HCT116 (cell line): ENCODE results near the gene SMTNL2. TPM values are rescaled to one million over a fixed set of nuclear protein-coding genes. Genes with fewer than 3 reads are reported as not detected.

Experiments used
- ATAC-seq: fragments of 200-7000 bp; cut with Tn5 transposase; 2 replicates; pipeline ENCODE4 v1.9.1; 2020; ENCODE audit warnings: mild to moderate bottlenecking, moderate library complexity
- BruUV-seq: library from RNA; stranded (reverse); fragments of 400-500 nt; replicated peaks from 2 replicates; lab custom pipeline; 2021; lab: Mats Ljungman, UMichigan
- CTCF ChIA-PET: fragments of 300-600 bp; sonication (Branson Sonifier 250); formaldehyde crosslinking; loops from one replicate; lab custom pipeline; 2021; ENCODE audit warnings: antibody characterized with exemption; lab: Charles Lee
- POLR2A ChIA-PET: fragments of 300-600, 350-600 bp; sonication (Branson Sonifier 250); formaldehyde crosslinking; loops from one replicate; lab custom pipeline; 2021; ENCODE audit warnings: antibody characterized with exemption; lab: Charles Lee
- RAD21 ChIA-PET, 2 experiments: fragments of 300-600 bp; sonication (Branson Sonifier 250); formaldehyde crosslinking; loops; one replicate each; lab custom pipeline; 2023; ENCODE audit warnings: low total read pairs in 2 of 2; ENCODE audit not compliant: uncharacterized antibody in 2 of 2, unreplicated experiment in 2 of 2, low non-redundant PET in 1 of 2; lab: Charles Lee
- DNase-seq: peaks from one replicate; pipeline ENCODE4 v3.0.0-alpha.2; 2010; ENCODE audit warnings: low read depth, low spot score
- H2AFZ ChIP-seq: fragments of 200-600 bp; shearing (Covaris generic), sonication (generic); 2 replicates; pipeline ENCODE4 v1.6.1; 2017; ENCODE audit warnings: low read depth, mixed run types, mixed read lengths, antibody characterized with exemption, low read length; ENCODE audit not compliant: poor library complexity, severe bottlenecking
- H3K27ac ChIP-seq: 2 replicates; pipeline ENCODE4 v1.5.1; 2012; ENCODE audit warnings: low read depth, low read length
- H3K27me3 ChIP-seq: fragments of 200-600 bp; sonication (generic); 2 replicates; pipeline ENCODE4 v1.6.1; 2016; ENCODE audit warnings: mixed run types, low read length, mixed read lengths; ENCODE audit not compliant: insufficient read depth
- H3K36me3 ChIP-seq, 2 experiments: fragments of 200-500 bp in 1 of 2; fragments of 200-600 bp in 1 of 2; sonication (Bioruptor generic) in 1 of 2; sonication (generic) in 1 of 2; 2 replicates each; pipeline versions ENCODE4 v1.5.1 to v1.6.1; 2014 to 2016; ENCODE audit warnings: low read length in 2 of 2, inconsistent platforms in 1 of 2, mixed read lengths in 1 of 2, mixed run types in 1 of 2; ENCODE audit not compliant: insufficient read depth in 2 of 2, control insufficient read depth in 1 of 2
- H3K4me1 ChIP-seq, 2 experiments: fragments of 200-600 bp in 1 of 2; sonication (generic) in 1 of 2; 2 replicates each; pipeline versions ENCODE4 v1.5.1 to v1.6.1; 2012 to 2017; ENCODE audit warnings: low read length in 2 of 2, inconsistent platforms in 1 of 2, mild to moderate bottlenecking in 1 of 2, mixed read lengths in 1 of 2, mixed run types in 1 of 2, moderate library complexity in 1 of 2; ENCODE audit not compliant: insufficient read depth in 2 of 2, control insufficient read depth in 1 of 2
- H3K4me2 ChIP-seq: fragments of 200-600 bp; sonication (generic); 2 replicates; pipeline ENCODE4 v1.6.1; 2017; ENCODE audit warnings: mixed run types, low read length, mixed read lengths
- H3K4me3 ChIP-seq, 2 experiments: fragments of 200-600 bp in 1 of 2; sonication (generic) in 1 of 2; replicated peaks in 1 of 2; 2 replicates each; pipeline ENCODE4 v1.5.1; 2011 to 2016; ENCODE audit warnings: low read length in 2 of 2, control low read depth in 1 of 2, low read depth in 1 of 2, mild to moderate bottlenecking in 1 of 2, mixed read lengths in 1 of 2, mixed run types in 1 of 2
- H3K79me2 ChIP-seq: fragments of 200-600 bp; sonication (generic); 2 replicates; pipeline ENCODE4 v1.6.1; 2017; ENCODE audit warnings: mild to moderate bottlenecking, mixed run types, low read length, moderate library complexity, mixed read lengths; ENCODE audit not compliant: insufficient read depth
- H3K9ac ChIP-seq: fragments of 200-600 bp; sonication (generic); 2 replicates; pipeline ENCODE4 v1.6.1; 2016; ENCODE audit warnings: low read length, mixed read lengths
- H3K9me2 ChIP-seq: fragments of 200-600 bp; sonication (generic), shearing (Covaris generic); 2 replicates; pipeline ENCODE4 v1.6.1; 2017; ENCODE audit warnings: mixed run types, mild to moderate bottlenecking, moderate library complexity; ENCODE audit not compliant: insufficient read depth
- H3K9me3 ChIP-seq, 2 experiments: fragments of 200-500 bp in 1 of 2; fragments of 200-600 bp in 1 of 2; sonication (Bioruptor generic) in 1 of 2; sonication (generic) in 1 of 2; 2 replicates each; pipeline ENCODE4 v1.6.1; 2014 to 2017; ENCODE audit warnings: low read length in 2 of 2, mixed read lengths in 2 of 2, inconsistent platforms in 1 of 2, low read depth in 1 of 2, mild to moderate bottlenecking in 1 of 2, mixed run types in 1 of 2, moderate library complexity in 1 of 2; ENCODE audit not compliant: control insufficient read depth in 1 of 2, insufficient read depth in 1 of 2
- H4K20me1 ChIP-seq: fragments of 200-600 bp; sonication (generic), shearing (Covaris generic); 2 replicates; pipeline ENCODE4 v1.6.1; 2017; ENCODE audit warnings: mixed run types, mild to moderate bottlenecking, moderate library complexity; ENCODE audit not compliant: insufficient read depth
- CBX3 ChIP-seq: IDR thresholded peaks from 2 replicates; pipeline ENCODE4 v1.6.1; 2012; ENCODE audit warnings: low read depth
- CEBPB ChIP-seq: IDR thresholded peaks from 2 replicates; pipeline ENCODE4 v1.6.1; 2012; ENCODE audit warnings: low read depth
- EGR1 ChIP-seq: IDR thresholded peaks from 2 replicates; pipeline ENCODE4 v1.6.1; 2012; ENCODE audit warnings: low read depth
- ELF1 ChIP-seq: IDR thresholded peaks from 2 replicates; pipeline ENCODE4 v1.6.1; 2012; ENCODE audit warnings: low read depth, borderline replicate concordance
- EZH2 ChIP-seq: fragments of 200-600 bp; sonication (generic); IDR thresholded peaks from 2 replicates; pipeline ENCODE4 v1.6.1; 2017; ENCODE audit warnings: antibody characterized with exemption, mixed run types
- POLR2A ChIP-seq: IDR thresholded peaks from 2 replicates; pipeline ENCODE4 v1.7.0; 2011; ENCODE audit warnings: borderline replicate concordance; ENCODE audit not compliant: insufficient read depth, insufficient read length; ENCODE audit errors: extremely low read depth
- POLR2AphosphoS5 ChIP-seq: IDR thresholded peaks from 2 replicates; pipeline ENCODE4 v1.6.1; 2011; ENCODE audit warnings: mild to moderate bottlenecking, low read depth, low read length, moderate library complexity
- RAD21 ChIP-seq: IDR thresholded peaks from 2 replicates; pipeline ENCODE4 v1.6.1; 2012; ENCODE audit warnings: low read depth, mild to moderate bottlenecking
- SIN3A ChIP-seq: IDR thresholded peaks from 2 replicates; pipeline ENCODE4 v1.6.1; 2012; ENCODE audit warnings: low read depth
- SP1 ChIP-seq: IDR thresholded peaks from 2 replicates; pipeline ENCODE4 v1.6.1; 2012; ENCODE audit warnings: low read depth
- SRF ChIP-seq: IDR thresholded peaks from 2 replicates; pipeline ENCODE4 v1.6.1; 2012; ENCODE audit warnings: low read depth
- TCF7L2 ChIP-seq: IDR thresholded peaks from 2 replicates; pipeline ENCODE4 v1.7.0; 2011; ENCODE audit warnings: borderline replicate concordance, inconsistent platforms; ENCODE audit not compliant: insufficient read depth, insufficient read length; ENCODE audit errors: extremely low read depth
- ZFX ChIP-seq: fragments of 450-650 bp; IDR thresholded peaks from 2 replicates; pipeline ENCODE4 v1.6.1; 2017
- ZNF274 ChIP-seq: fragments of 200-500 bp; sonication (Bioruptor generic); IDR thresholded peaks from 2 replicates; pipeline ENCODE4 v1.6.1; 2014; ENCODE audit warnings: mild to moderate bottlenecking, low read depth, low read length, inconsistent platforms
- intact Hi-C: fragments of 100-400 bp; cut with micrococcal nuclease; formaldehyde crosslinking; loops from 2 replicates; pipeline ENCODE4 v1.10.0; 2022
- total RNA-seq: library from RNA; stranded (reverse); gene quantifications from one replicate; pipeline ENCODE4 v1.2.1, GENCODE V29; 2021; ENCODE audit not compliant: unreplicated experiment
- TF ChIP-seq, protein P1 (sequence below): IDR thresholded peaks from 2 replicates; pipeline ENCODE4 v1.6.1; 2012
- TF ChIP-seq, protein P2 (sequence below), 3 experiments: fragments of 200-600 bp in 1 of 3; sonication (generic) in 1 of 3; IDR thresholded peaks in 2 of 3; conservative IDR thresholded peaks in 1 of 3; 2 replicates each; pipeline ENCODE4 v1.5.1; 2012 to 2017; ENCODE audit warnings: low read depth in 2 of 3, low read length in 2 of 3, antibody characterized with exemption in 1 of 3, borderline replicate concordance in 1 of 3, control low read depth in 1 of 3, mild to moderate bottlenecking in 1 of 3, mixed read lengths in 1 of 3, mixed run types in 1 of 3, moderate library complexity in 1 of 3; ENCODE audit not compliant: insufficient read depth in 1 of 3
- TF ChIP-seq, protein P3 (sequence below): IDR thresholded peaks from 2 replicates; pipeline ENCODE4 v1.6.1; 2012; ENCODE audit warnings: low read depth

SMTNL2 gene
- total RNA-seq, 1 experiment from 2014 or later: 2.3 TPM

DNA sequence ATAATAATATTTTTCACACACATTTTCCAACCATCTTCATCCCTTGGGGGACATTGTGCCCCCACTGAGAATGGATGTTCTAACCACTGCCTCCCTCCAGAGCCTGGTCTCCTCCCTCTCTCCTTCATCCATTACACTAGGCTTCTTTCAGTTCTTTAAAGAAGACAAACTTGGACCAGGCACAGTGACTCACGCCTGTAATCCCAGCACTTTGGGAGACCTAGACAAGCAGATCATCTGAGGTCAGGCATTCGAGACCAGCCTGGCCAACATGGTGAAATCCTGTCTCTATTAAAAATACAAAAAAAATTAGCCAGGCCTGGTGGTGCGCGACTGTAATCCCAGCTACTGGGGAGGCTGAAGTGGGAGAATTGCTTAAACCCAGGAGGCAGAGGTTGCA lies 50.6 kb downstream of the SMTNL2 start:
- no peak overlapping the region for H3K4me2 ChIP-seq
- ChIA-PET RAD21 (no interaction called here), CTCF (no interaction called here), POLR2A (no interaction called here)
- H3K79me2 ChIP-seq: no peaks in the 10 kb centered on the region
- TF ChIP-seq SRF (no peak), RAD21 (no peak), CEBPB (no peak), POLR2A (no peak), SP1 (no peak), ZNF274 (no peak), EGR1 (no peak), SIN3A (no peak), CBX3 (no peak), ZFX (no peak), POLR2AphosphoS5 (no peak), EZH2 (no peak), TCF7L2 (no peak), ELF1 (no peak)
- TF ChIP-seq, protein P1, sequence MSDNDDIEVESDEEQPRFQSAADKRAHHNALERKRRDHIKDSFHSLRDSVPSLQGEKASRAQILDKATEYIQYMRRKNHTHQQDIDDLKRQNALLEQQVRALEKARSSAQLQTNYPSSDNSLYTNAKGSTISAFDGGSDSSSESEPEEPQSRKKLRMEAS: no peak
- TF ChIP-seq, protein P2, sequence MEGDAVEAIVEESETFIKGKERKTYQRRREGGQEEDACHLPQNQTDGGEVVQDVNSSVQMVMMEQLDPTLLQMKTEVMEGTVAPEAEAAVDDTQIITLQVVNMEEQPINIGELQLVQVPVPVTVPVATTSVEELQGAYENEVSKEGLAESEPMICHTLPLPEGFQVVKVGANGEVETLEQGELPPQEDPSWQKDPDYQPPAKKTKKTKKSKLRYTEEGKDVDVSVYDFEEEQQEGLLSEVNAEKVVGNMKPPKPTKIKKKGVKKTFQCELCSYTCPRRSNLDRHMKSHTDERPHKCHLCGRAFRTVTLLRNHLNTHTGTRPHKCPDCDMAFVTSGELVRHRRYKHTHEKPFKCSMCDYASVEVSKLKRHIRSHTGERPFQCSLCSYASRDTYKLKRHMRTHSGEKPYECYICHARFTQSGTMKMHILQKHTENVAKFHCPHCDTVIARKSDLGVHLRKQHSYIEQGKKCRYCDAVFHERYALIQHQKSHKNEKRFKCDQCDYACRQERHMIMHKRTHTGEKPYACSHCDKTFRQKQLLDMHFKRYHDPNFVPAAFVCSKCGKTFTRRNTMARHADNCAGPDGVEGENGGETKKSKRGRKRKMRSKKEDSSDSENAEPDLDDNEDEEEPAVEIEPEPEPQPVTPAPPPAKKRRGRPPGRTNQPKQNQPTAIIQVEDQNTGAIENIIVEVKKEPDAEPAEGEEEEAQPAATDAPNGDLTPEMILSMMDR (IDR thresholded peaks at IDR 0.05 in 2 of 3, conservative IDR thresholded peaks at IDR 0.05 in 1 of 3; ENCODE audit: borderline replicate concordance in 1 of 3, insufficient read depth in 1 of 3, low read depth in 2 of 3, low read length in 2 of 3): no peak
- TF ChIP-seq, protein P3, sequence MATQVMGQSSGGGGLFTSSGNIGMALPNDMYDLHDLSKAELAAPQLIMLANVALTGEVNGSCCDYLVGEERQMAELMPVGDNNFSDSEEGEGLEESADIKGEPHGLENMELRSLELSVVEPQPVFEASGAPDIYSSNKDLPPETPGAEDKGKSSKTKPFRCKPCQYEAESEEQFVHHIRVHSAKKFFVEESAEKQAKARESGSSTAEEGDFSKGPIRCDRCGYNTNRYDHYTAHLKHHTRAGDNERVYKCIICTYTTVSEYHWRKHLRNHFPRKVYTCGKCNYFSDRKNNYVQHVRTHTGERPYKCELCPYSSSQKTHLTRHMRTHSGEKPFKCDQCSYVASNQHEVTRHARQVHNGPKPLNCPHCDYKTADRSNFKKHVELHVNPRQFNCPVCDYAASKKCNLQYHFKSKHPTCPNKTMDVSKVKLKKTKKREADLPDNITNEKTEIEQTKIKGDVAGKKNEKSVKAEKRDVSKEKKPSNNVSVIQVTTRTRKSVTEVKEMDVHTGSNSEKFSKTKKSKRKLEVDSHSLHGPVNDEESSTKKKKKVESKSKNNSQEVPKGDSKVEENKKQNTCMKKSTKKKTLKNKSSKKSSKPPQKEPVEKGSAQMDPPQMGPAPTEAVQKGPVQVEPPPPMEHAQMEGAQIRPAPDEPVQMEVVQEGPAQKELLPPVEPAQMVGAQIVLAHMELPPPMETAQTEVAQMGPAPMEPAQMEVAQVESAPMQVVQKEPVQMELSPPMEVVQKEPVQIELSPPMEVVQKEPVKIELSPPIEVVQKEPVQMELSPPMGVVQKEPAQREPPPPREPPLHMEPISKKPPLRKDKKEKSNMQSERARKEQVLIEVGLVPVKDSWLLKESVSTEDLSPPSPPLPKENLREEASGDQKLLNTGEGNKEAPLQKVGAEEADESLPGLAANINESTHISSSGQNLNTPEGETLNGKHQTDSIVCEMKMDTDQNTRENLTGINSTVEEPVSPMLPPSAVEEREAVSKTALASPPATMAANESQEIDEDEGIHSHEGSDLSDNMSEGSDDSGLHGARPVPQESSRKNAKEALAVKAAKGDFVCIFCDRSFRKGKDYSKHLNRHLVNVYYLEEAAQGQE: no peak
- no peaks in the 10 kb centered on the region for H4K20me1 ChIP-seq
- H3K9ac ChIP-seq: no peak overlapping the region
- no peaks in the 10 kb centered on the region for H3K9me3 ChIP-seq
- no peak for DNase-seq
- BruUV-seq: no TSS peak
- H3K27ac ChIP-seq: no peak overlapping the region
- peaks cover 3 to 7% of the 10 kb centered on the region in 2 experiments; a peak in 2 of 4 replicates for H3K4me1 ChIP-seq
- no peaks in the 10 kb centered on the region for H3K27me3 ChIP-seq
- intact Hi-C loops: no loop called here
- no peaks in the 10 kb centered on the region for H3K9me2 ChIP-seq
- no peak overlapping the region for H3K4me3 ChIP-seq
- no peak overlapping the region for H2AFZ ChIP-seq
- H3K36me3 ChIP-seq: no peaks in the 10 kb centered on the region
- no peak for ATAC-seq
